ENCODE measurements around the gene VPS8.

Gene VPS8

DNA sequence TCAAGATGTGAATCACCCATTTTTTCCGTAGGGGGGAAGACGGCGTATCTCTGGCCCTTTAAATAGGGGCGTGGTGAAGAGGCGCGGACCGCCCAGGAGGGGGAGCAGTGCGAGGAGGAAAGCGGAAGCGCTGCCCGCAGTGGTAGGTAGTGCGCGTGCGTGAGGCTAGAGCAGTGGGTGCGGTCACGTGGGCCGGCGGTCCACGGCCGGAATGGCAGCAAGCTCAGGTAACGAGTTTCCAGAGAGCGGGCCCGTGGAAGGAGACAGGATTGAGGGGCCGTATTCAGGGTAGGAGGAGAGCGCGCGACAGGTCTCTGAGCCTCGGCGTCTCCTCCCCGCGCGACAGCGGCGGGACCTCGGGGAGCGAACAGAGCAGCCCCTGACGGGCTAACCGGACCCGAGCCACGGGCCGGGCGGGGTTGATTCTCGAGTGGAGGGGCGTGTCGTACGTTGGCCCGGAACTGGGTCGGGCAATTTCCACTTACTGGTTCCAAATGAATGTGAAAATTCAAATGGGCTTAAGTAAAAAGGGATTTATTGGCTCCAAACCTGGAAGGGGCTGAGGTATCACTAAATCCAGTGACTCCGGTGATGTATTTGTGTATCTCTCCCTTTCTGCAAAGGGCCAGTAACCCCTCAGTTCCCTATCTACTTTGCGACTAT lies at the start of gene VPS8 (continued):
- TF ChIP-seq, protein P1, sequence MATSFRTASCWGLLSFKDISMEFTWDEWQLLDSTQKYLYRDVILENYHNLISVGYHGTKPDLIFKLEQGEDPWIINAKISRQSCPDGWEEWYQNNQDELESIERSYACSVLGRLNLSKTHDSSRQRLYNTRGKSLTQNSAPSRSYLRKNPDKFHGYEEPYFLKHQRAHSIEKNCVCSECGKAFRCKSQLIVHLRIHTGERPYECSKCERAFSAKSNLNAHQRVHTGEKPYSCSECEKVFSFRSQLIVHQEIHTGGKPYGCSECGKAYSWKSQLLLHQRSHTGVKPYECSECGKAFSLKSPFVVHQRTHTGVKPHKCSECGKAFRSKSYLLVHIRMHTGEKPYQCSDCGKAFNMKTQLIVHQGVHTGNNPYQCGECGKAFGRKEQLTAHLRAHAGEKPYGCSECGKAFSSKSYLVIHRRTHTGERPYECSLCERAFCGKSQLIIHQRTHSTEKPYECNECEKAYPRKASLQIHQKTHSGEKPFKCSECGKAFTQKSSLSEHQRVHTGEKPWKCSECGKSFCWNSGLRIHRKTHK (tag by site-specific recombination; IDR thresholded peaks at IDR 0.05) = no peak
- TF ChIP-seq ZNF510 (tag by site-specific recombination; IDR thresholded peaks at IDR 0.05; ENCODE audit: insufficient replicate concordance) (no peak), SP2 (tag by site-specific recombination; IDR thresholded peaks at IDR 0.05) (peak; percentile 42), ZNF132 (tag by site-specific recombination; IDR thresholded peaks at IDR 0.05; ENCODE audit: borderline replicate concordance) (no peak), ZNF274 (IDR thresholded peaks at IDR 0.05; ENCODE audit: low read length) (no peak), ZNF274 (tag by site-specific recombination; IDR thresholded peaks at IDR 0.05; ENCODE audit: borderline replicate concordance) (no peak), ZNF843 (tag by site-specific recombination; IDR thresholded peaks at IDR 0.05) (no peak), FEZF1 (tag by site-specific recombination; IDR thresholded peaks at IDR 0.05) (no peak), ZNF623 (tag by site-specific recombination; IDR thresholded peaks at IDR 0.05) (no peak), ZNF76 (tag by site-specific recombination; IDR thresholded peaks at IDR 0.05; ENCODE audit: borderline replicate concordance, low read depth) (peak; percentile 17; the same call in 1 of the 2 replicates), ZBTB17 (tag by site-specific recombination; IDR thresholded peaks at IDR 0.05) (0 out of 2 replicates have a peak, but pooled peaks have one; percentile 13), ZNF585B (tag by site-specific recombination; IDR thresholded peaks at IDR 0.05) (no peak), ZNF426 (tag by site-specific recombination; IDR thresholded peaks at IDR 0.05) (no peak), ZNF548 (tag by site-specific recombination; IDR thresholded peaks at IDR 0.05) (no peak), ZNF501 (tag by site-specific recombination; IDR thresholded peaks at IDR 0.05) (peak; percentile 27; the same call in 1 of the 2 replicates), ZNF514 (tag by site-specific recombination; IDR thresholded peaks at IDR 0.05) (no peak), OVOL3 (tag by site-specific recombination; IDR thresholded peaks at IDR 0.05) (no peak), ZNF311 (tag by site-specific recombination; IDR thresholded peaks at IDR 0.05; ENCODE audit: borderline replicate concordance) (no peak), ZNF544 (tag by site-specific recombination; IDR thresholded peaks at IDR 0.05) (no peak), ZNF221 (tag by site-specific recombination; IDR thresholded peaks at IDR 0.05; ENCODE audit: borderline replicate concordance) (no peak), ZNF558 (tag by site-specific recombination; IDR thresholded peaks at IDR 0.05) (no peak), ZFHX2 (tag by site-specific recombination; conservative IDR thresholded peaks at IDR 0.05) (peak; percentile 59), ZNF248 (tag by site-specific recombination; IDR thresholded peaks at IDR 0.05) (no peak), ZNF175 (tag by site-specific recombination; IDR thresholded peaks at IDR 0.05) (no peak), BCL11A (tag by site-specific recombination; IDR thresholded peaks at IDR 0.05; ENCODE audit: low read depth) (no peak), ZNF48 (tag by site-specific recombination; IDR thresholded peaks at IDR 0.05) (no peak), ZXDB (tag by site-specific recombination; IDR thresholded peaks at IDR 0.05) (peak; percentile 79), ZNF660 (tag by site-specific recombination; IDR thresholded peaks at IDR 0.05) (no peak), ZNF133 (tag by site-specific recombination; IDR thresholded peaks at IDR 0.05) (no peak), ZSCAN30 (tag by site-specific recombination; IDR thresholded peaks at IDR 0.05) (peak; percentile 45; the same call in 1 of the 2 replicates), ZNF624 (tag by site-specific recombination; IDR thresholded peaks at IDR 0.05) (no peak), MEIS1 (CRISPR knock-in tag; IDR thresholded peaks at IDR 0.05; ENCODE audit: borderline replicate concordance) (no peak), ZNF791 (tag by site-specific recombination; IDR thresholded peaks at IDR 0.05) (no peak), TCF7L2 (IDR thresholded peaks at IDR 0.05; ENCODE audit: borderline replicate concordance, low read depth, low read length) (no peak)
- TF ChIP-seq, protein P2, sequence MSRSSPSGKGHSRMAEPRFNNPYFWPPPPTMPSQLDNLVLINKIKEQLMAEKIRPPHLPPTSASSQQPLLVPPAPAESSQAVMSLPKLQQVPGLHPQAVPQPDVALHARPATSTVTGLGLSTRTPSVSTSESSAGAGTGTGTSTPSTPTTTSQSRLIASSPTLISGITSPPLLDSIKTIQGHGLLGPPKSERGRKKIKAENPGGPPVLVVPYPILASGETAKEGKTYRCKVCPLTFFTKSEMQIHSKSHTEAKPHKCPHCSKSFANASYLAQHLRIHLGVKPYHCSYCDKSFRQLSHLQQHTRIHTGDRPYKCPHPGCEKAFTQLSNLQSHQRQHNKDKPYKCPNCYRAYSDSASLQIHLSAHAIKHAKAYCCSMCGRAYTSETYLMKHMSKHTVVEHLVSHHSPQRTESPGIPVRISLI (tag by site-specific recombination; IDR thresholded peaks at IDR 0.05) = no peak
- TF ChIP-seq, protein P3, sequence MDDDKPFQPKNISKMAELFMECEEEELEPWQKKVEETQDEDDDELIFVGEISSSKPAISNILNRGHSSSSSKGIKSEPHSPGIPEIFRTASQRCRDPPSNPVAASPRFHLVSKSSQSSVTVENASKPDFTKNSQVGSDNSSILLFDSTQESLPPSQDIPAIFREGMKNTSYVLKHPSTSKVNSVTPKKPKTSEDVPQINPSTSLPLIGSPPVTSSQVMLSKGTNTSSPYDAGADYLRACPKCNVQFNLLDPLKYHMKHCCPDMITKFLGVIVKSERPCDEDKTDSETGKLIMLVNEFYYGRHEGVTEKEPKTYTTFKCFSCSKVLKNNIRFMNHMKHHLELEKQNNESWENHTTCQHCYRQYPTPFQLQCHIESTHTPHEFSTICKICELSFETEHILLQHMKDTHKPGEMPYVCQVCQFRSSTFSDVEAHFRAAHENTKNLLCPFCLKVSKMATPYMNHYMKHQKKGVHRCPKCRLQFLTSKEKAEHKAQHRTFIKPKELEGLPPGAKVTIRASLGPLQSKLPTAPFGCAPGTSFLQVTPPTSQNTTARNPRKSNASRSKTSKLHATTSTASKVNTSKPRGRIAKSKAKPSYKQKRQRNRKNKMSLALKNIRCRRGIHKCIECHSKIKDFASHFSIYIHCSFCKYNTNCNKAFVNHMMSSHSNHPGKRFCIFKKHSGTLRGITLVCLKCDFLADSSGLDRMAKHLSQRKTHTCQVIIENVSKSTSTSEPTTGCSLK (tag by site-specific recombination; IDR thresholded peaks at IDR 0.05) = no peak
- TF ChIP-seq, protein P4, sequence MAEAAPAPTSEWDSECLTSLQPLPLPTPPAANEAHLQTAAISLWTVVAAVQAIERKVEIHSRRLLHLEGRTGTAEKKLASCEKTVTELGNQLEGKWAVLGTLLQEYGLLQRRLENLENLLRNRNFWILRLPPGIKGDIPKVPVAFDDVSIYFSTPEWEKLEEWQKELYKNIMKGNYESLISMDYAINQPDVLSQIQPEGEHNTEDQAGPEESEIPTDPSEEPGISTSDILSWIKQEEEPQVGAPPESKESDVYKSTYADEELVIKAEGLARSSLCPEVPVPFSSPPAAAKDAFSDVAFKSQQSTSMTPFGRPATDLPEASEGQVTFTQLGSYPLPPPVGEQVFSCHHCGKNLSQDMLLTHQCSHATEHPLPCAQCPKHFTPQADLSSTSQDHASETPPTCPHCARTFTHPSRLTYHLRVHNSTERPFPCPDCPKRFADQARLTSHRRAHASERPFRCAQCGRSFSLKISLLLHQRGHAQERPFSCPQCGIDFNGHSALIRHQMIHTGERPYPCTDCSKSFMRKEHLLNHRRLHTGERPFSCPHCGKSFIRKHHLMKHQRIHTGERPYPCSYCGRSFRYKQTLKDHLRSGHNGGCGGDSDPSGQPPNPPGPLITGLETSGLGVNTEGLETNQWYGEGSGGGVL (tag by site-specific recombination; IDR thresholded peaks at IDR 0.05) = no peak

Measured in HEK293 (cell line).